Lower leg skin (tissue), 4 donors: ENCODE data around the gene ANO1. TPM values are rescaled to one million over a fixed set of nuclear protein-coding genes. Genes with fewer than 3 reads are reported as not detected.

Experiments
- DNase-seq, 2 donors: peaks; one replicate each; pipeline ENCODE4 v3.0.0-alpha.2; 2019; ENCODE audit warnings: low spot score in 2 of 2
- H3K4me3 ChIP-seq: fragments of 200-600 bp; sonication (generic); 2 replicates; pipeline ENCODE4 v1.5.1; 2017; ENCODE audit warnings: mild to moderate bottlenecking, low read depth; ENCODE audit not compliant: poor library complexity, severe bottlenecking
- CTCF ChIP-seq, 3 donors: fragments of 450-650 bp; IDR thresholded peaks; one replicate each; pipeline ENCODE4 v1.5.1; 2016; ENCODE audit warnings: antibody characterized with exemption in 3 of 3, mild to moderate bottlenecking in 3 of 3, moderate library complexity in 2 of 3
- POLR2A ChIP-seq, 2 donors: fragments of 450-650 bp; IDR thresholded peaks; one replicate each; pipeline ENCODE4 v1.6.1; 2016 to 2017; ENCODE audit warnings: antibody characterized with exemption in 2 of 2, mild to moderate bottlenecking in 1 of 2, moderate library complexity in 1 of 2
- WGBS, 2 donors: methylation state at CpG; one replicate each; pipeline ENCODE4 v1.1.5; 2018; 5-methylcytosine and 5-hydroxymethylcytosine counted together
- intact Hi-C: fragments of 100-400 bp; cut with DNase I; formaldehyde crosslinking; loops from one replicate; pipeline ENCODE4 v1.15.0; 2023; ENCODE audit warnings: low total_unique reads
- total RNA-seq, 4 donors: library from RNA; depleted of rRNA; stranded (reverse); fragments of >200 nt; gene quantifications; one replicate each; pipeline ENCODE4 v1.1.0, GENCODE V29; 2016

ANO1 gene
- total RNA-seq, 4 donors from 2014 or later: 55.1 to 106 (median 76.8) TPM

GRCh38 chr11:70108250-70108649, 30.1 kb downstream of the ANO1 start:
- intact Hi-C loops: no loop called here
- DNase-seq: no peak
- H3K4me3 ChIP-seq: no peak overlapping the region
- WGBS, 2 donors: 52 to 67% methylated on average over 11 of the region's 11 CpGs
- TF ChIP-seq CTCF (IDR thresholded peaks at IDR 0.05): no peak
- TF ChIP-seq POLR2A (IDR thresholded peaks at IDR 0.05): no peak

GRCh38 chr11:70109006-70109405, 30.9 kb downstream of the ANO1 start:
- intact Hi-C loops: no loop called here
- DNase-seq: no peak
- WGBS, 2 donors: 64 to 74% methylated on average over 7 of the region's 7 CpGs
- TF ChIP-seq CTCF (IDR thresholded peaks at IDR 0.05) (no peak), POLR2A (IDR thresholded peaks at IDR 0.05) (no peak)
- H3K4me3 ChIP-seq: no peak overlapping the region

GRCh38 chr11:70109903-70110302, 31.8 kb downstream of the ANO1 start:
- intact Hi-C loops: no loop called here
- H3K4me3 ChIP-seq: no peak overlapping the region
- no peak for TF ChIP-seq CTCF (IDR thresholded peaks at IDR 0.05)
- no peak for DNase-seq
- WGBS, 2 donors: 88 to 89% methylated on average over 6 of the region's 6 CpGs

- no peak for DNase-seq
- 77 to 82% methylated on average over 17 of the region's 17 CpGs for WGBS, 2 donors
- no peak overlapping the region for H3K4me3 ChIP-seq
- intact Hi-C loops: no loop called here
- TF ChIP-seq POLR2A (IDR thresholded peaks at IDR 0.05) (no peak), CTCF (IDR thresholded peaks at IDR 0.05) (no peak)
These were observed 32.5 kb downstream of the ANO1 start for GRCh38 chr11:70110538-70111055.

GRCh38 chr11:70111269-70112016, 33.3 kb downstream of the ANO1 start:
- TF ChIP-seq CTCF (IDR thresholded peaks at IDR 0.05): no peak
- TF ChIP-seq POLR2A (IDR thresholded peaks at IDR 0.05): no peak
- no peak overlapping the region for H3K4me3 ChIP-seq
- intact Hi-C loops: no loop called here
- DNase-seq: peak; percentile 55 to 91
- WGBS, 2 donors: 53 to 66% methylated on average over 27 to 29 of the region's 29 CpGs
